ENCODE data around the gene SSR1.

SSR1 gene

GRCh38 chr6:7235712-7236305 lies 77.2 kb downstream of the SSR1 start:
- no peak for TF ChIP-seq POU2F2 (IDR thresholded peaks at IDR 0.05; ENCODE audit: low read depth, low read length)
- no peak for TF ChIP-seq PAX5 (IDR thresholded peaks at IDR 0.05; ENCODE audit: insufficient read depth, low read length, severe bottlenecking)
- TF ChIP-seq TAF1 (IDR thresholded peaks at IDR 0.05; ENCODE audit: low read depth, low read length): no peak
- TF ChIP-seq SPI1 (IDR thresholded peaks at IDR 0.05; ENCODE audit: low read depth, low read length): no peak
- TF ChIP-seq POLR2AphosphoS5 (IDR thresholded peaks at IDR 0.05; ENCODE audit: low read depth, low read length): no peak
- TF ChIP-seq POLR2A (IDR thresholded peaks at IDR 0.05; ENCODE audit: low read depth, low read length): no peak
- DNase-seq (ENCODE audit: insufficient read length, low spot score): no peak
- FAIRE-seq: peak; percentile 60

DNA sequence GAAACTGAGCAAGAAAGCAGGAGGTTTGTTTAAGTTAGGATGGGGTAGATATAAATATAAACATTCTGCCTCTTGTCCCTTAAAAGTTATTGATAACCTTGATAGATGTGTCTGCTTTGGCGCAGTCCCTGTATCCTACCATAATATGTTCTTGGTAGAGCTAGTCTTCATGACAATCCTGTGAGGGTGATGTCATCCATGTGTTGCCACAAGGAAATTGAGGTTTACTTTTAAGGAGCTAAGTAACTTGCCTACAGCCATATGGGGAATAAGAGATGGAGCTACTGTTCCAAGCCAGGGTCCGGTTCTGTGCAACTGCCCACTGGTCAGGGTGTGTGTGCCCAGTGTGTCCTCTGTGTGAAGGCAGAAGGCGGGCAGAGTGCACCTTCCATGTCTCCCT lies 78.5 kb downstream of the SSR1 start:
- no peak for FAIRE-seq
- TF ChIP-seq POU2F2 (IDR thresholded peaks at IDR 0.05; ENCODE audit: low read depth, low read length) (no peak), TAF1 (IDR thresholded peaks at IDR 0.05; ENCODE audit: low read depth, low read length) (no peak), SPI1 (IDR thresholded peaks at IDR 0.05; ENCODE audit: low read depth, low read length) (no peak), POLR2A (IDR thresholded peaks at IDR 0.05; ENCODE audit: low read depth, low read length) (no peak), POLR2AphosphoS5 (IDR thresholded peaks at IDR 0.05; ENCODE audit: low read depth, low read length) (no peak), PAX5 (IDR thresholded peaks at IDR 0.05; ENCODE audit: insufficient read depth, low read length, severe bottlenecking) (no peak)

DNA sequence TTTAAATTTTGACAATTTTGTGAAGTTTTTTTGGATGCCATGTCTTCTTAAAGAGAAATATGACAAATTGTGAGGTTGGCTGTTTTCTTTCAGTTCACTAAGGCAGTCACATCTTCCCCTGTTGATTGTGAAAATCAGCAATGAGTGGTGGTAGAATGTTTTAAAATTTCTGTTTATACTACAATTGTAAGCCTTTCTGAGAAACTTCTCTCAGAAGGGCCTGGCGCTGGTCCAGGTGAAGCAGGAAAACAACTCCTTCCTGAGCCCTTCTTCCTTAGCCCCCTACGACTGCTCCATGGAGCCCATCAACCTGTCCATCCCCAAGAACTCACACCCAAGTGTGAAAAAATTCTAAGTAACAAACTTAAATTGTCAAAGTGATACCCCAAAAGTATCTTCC lies 80.6 kb downstream of the SSR1 start:
- TF ChIP-seq PAX5 (IDR thresholded peaks at IDR 0.05; ENCODE audit: insufficient read depth, low read length, severe bottlenecking): no peak
- no peak for TF ChIP-seq SPI1 (IDR thresholded peaks at IDR 0.05; ENCODE audit: low read depth, low read length)
- TF ChIP-seq POLR2AphosphoS5 (IDR thresholded peaks at IDR 0.05; ENCODE audit: low read depth, low read length): no peak
- no peak for TF ChIP-seq POU2F2 (IDR thresholded peaks at IDR 0.05; ENCODE audit: low read depth, low read length)
- no peak for TF ChIP-seq POLR2A (IDR thresholded peaks at IDR 0.05; ENCODE audit: low read depth, low read length)
- no peak for TF ChIP-seq TAF1 (IDR thresholded peaks at IDR 0.05; ENCODE audit: low read depth, low read length)

More for the DNA sequence above, 78.5 kb downstream of the SSR1 start:
- no peak for DNase-seq (ENCODE audit: insufficient read length, low spot score)

DNA sequence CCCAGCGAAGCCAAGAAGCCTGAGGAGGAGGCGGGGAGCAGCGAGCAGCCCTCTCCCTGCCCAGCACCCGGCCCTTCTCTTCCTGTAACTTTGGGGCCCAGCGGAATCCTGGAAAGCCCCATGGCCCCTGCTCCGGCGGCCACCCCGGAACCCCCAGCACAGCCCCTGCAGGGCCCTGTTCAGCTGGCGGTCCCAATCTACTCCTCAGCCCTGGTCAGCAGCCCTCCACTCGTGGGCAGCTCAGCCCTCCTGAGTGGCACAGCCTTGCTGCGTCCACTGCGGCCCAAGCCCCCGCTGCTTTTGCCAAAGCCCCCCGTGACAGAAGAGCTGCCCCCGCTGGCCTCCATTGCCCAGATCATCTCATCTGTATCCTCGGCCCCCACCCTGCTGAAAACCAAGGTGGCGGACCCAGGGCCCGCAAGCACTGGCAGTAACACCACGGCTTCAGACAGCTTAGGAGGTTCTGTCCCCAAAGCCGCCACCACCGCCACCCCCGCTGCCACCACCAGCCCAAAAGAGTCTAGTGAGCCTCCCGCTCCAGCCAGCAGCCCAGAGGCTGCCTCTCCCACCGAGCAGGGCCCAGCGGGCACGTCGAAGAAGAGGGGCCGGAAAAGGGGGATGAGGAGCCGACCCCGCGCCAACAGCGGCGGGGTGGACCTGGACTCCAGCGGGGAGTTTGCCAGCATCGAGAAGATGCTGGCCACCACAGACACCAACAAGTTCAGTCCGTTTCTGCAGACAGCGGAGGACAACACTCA lies 81.9 kb downstream of the SSR1 start:
- no peak for DNase-seq (ENCODE audit: insufficient read length, low spot score)
- TF ChIP-seq TAF1 (IDR thresholded peaks at IDR 0.05; ENCODE audit: low read depth, low read length) (no peak), POLR2A (IDR thresholded peaks at IDR 0.05; ENCODE audit: low read depth, low read length) (no peak), POLR2AphosphoS5 (IDR thresholded peaks at IDR 0.05; ENCODE audit: low read depth, low read length) (no peak), POU2F2 (IDR thresholded peaks at IDR 0.05; ENCODE audit: low read depth, low read length) (no peak), SPI1 (IDR thresholded peaks at IDR 0.05; ENCODE audit: low read depth, low read length) (no peak), PAX5 (IDR thresholded peaks at IDR 0.05; ENCODE audit: insufficient read depth, low read length, severe bottlenecking) (no peak)
- FAIRE-seq: no peak

More for the DNA sequence above, 80.6 kb downstream of the SSR1 start:
- FAIRE-seq: no peak
- no peak for DNase-seq (ENCODE audit: insufficient read length, low spot score)

DNA sequence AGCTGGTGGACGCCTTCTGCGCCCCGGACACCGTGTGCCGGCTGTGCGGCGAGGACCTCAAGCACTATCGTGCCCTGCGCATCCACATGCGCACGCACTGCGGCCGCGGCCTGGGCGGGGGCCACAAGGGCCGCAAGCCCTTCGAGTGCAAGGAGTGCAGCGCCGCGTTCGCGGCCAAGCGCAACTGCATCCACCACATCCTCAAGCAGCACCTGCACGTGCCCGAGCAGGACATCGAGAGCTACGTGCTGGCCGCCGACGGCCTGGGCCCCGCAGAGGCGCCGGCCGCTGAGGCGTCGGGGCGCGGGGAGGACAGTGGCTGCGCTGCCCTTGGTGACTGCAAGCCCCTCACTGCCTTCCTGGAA lies 82.7 kb downstream of the SSR1 start:
- FAIRE-seq: no peak
- no peak for DNase-seq (ENCODE audit: insufficient read length, low spot score)
- TF ChIP-seq POLR2AphosphoS5 (IDR thresholded peaks at IDR 0.05; ENCODE audit: low read depth, low read length) (no peak), POLR2A (IDR thresholded peaks at IDR 0.05; ENCODE audit: low read depth, low read length) (no peak), POU2F2 (IDR thresholded peaks at IDR 0.05; ENCODE audit: low read depth, low read length) (no peak), TAF1 (IDR thresholded peaks at IDR 0.05; ENCODE audit: low read depth, low read length) (no peak)

DNA sequence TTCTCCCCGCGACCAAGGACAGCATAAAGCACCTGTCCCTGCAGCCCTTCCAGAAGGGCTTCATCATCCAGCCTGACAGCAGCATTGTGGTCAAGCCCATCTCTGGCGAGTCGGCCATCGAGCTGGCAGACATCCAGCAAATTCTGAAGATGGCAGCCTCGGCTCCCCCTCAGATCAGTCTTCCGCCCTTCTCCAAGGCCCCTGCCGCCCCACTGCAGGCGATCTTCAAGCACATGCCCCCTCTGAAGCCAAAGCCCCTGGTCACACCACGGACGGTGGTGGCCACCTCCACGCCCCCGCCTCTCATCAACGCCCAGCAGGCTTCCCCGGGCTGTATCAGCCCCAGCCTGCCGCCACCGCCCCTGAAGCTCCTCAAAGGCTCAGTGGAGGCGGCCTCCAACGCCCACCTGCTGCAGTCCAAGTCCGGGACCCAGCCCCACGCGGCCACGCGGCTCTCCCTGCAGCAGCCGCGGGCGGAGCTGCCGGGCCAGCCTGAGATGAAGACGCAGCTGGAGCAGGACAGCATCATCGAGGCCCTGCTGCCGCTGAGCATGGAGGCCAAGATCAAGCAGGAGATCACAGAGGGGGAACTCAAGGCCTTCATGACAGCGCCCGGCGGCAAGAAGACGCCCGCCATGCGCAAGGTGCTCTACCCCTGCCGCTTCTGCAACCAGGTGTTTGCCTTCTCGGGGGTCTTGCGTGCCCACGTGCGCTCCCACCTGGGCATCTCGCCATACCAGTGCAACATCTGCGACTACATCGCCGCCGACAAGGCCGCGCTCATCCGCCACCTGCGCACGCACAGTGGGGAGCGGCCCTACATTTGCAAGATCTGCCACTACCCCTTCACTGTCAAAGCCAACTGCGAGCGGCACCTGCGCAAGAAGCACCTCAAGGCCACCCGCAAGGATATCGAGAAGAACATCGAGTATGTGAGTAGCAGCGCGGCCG lies 83.3 kb downstream of the SSR1 start:
- TF ChIP-seq POU2F2 (IDR thresholded peaks at IDR 0.05; ENCODE audit: low read depth, low read length) (no peak), SPI1 (IDR thresholded peaks at IDR 0.05; ENCODE audit: low read depth, low read length) (no peak), POLR2A (IDR thresholded peaks at IDR 0.05; ENCODE audit: low read depth, low read length) (no peak), PAX5 (IDR thresholded peaks at IDR 0.05; ENCODE audit: insufficient read depth, low read length, severe bottlenecking) (no peak), POLR2AphosphoS5 (IDR thresholded peaks at IDR 0.05; ENCODE audit: low read depth, low read length) (no peak), TAF1 (IDR thresholded peaks at IDR 0.05; ENCODE audit: low read depth, low read length) (no peak)
- FAIRE-seq (no peak), DNase-seq (ENCODE audit: insufficient read length, low spot score) (no peak)

DNA sequence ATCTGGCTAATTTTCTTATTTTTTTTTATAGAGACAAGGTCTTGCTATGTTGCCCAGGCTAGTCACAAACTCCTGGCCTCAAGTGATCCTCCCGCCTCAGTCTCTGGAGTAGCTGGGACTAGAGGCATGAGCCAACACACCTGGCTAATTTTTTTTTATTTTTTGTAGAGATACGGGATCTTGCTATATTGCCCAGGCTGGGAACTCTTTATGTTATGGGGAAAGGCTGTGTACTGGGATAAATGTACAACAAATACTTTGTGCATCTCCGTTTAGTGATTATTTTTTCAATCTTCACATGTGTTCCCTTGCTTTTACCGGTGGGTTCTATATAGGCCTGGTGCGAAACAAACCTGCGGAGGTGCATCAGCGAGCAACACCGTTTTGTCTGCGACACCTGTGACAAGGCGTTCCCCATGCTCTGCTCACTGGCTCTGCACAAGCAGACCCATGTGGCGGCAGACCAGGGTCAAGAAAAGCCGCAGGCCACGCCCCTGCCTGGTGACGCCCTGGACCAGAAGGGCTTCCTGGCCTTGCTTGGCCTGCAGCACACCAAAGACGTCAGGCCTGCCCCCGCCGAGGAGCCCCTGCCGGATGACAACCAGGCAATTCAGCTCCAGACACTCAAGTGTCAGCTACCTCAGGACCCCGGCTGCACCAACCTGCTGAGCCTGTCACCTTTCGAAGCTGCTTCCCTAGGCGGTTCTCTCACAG lies 84.2 kb downstream of the SSR1 start:
- FAIRE-seq (no peak), DNase-seq (ENCODE audit: insufficient read length, low spot score) (no peak)
- no peak for TF ChIP-seq POU2F2 (IDR thresholded peaks at IDR 0.05; ENCODE audit: low read depth, low read length)

DNA sequence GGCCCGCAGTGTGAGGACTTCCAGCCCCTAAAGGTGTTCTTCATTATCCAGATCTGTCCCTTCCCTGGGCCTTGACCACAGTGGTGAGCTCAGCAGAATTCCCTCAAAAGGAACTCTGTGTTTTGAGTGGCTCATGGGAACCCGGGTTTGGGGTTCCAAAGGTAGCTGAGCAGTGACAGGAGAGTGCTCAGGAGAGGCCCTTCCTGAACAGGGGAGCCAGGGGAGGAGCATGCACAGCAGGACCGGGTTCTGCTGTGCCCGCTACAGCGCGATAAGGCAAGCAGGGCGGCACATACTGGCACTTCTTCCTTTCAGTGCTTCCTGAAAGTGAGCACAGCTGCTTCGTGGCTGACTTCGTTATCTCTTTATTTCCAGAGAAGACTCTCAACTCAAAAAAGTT lies 88.3 kb downstream of the SSR1 start:
- no peak for FAIRE-seq
- DNase-seq (ENCODE audit: insufficient read length, low spot score): no peak
- TF ChIP-seq POLR2AphosphoS5 (IDR thresholded peaks at IDR 0.05; ENCODE audit: low read depth, low read length) (no peak), SPI1 (IDR thresholded peaks at IDR 0.05; ENCODE audit: low read depth, low read length) (no peak), POU2F2 (IDR thresholded peaks at IDR 0.05; ENCODE audit: low read depth, low read length) (no peak), PAX5 (IDR thresholded peaks at IDR 0.05; ENCODE audit: insufficient read depth, low read length, severe bottlenecking) (no peak), POLR2A (IDR thresholded peaks at IDR 0.05; ENCODE audit: low read depth, low read length) (no peak), TAF1 (IDR thresholded peaks at IDR 0.05; ENCODE audit: low read depth, low read length) (no peak)

GRCh38 chr6:7222197-7222596 lies 90.8 kb downstream of the SSR1 start:
- no peak for TF ChIP-seq PAX5 (IDR thresholded peaks at IDR 0.05; ENCODE audit: insufficient read depth, low read length, severe bottlenecking)
- TF ChIP-seq POLR2A (IDR thresholded peaks at IDR 0.05; ENCODE audit: low read depth, low read length): no peak
- TF ChIP-seq POLR2AphosphoS5 (IDR thresholded peaks at IDR 0.05; ENCODE audit: low read depth, low read length): no peak
- no peak for TF ChIP-seq TAF1 (IDR thresholded peaks at IDR 0.05; ENCODE audit: low read depth, low read length)
- TF ChIP-seq SPI1 (IDR thresholded peaks at IDR 0.05; ENCODE audit: low read depth, low read length): no peak
- no peak for TF ChIP-seq POU2F2 (IDR thresholded peaks at IDR 0.05; ENCODE audit: low read depth, low read length)
- FAIRE-seq: no peak
- no peak for DNase-seq (ENCODE audit: insufficient read length, low spot score)

Data from GM12891 (cell line).